HG03442 (cell line): ENCODE results near the gene LRP1.

Experiments used
- ATAC-seq: cut with Tn5 transposase; IDR thresholded peaks from one replicate; pipeline ENCODE4 v1.9.1; 2021; ENCODE audit warnings: mild to moderate bottlenecking, moderate library complexity; ENCODE audit not compliant: unreplicated experiment

Gene LRP1

GRCh38 chr12:57190037-57190436 is 61.8 kb downstream of the LRP1 start:
- ATAC-seq: no peak

GRCh38 chr12:57190821-57191220 is 62.5 kb downstream of the LRP1 start:
- no peak for ATAC-seq

DNA sequence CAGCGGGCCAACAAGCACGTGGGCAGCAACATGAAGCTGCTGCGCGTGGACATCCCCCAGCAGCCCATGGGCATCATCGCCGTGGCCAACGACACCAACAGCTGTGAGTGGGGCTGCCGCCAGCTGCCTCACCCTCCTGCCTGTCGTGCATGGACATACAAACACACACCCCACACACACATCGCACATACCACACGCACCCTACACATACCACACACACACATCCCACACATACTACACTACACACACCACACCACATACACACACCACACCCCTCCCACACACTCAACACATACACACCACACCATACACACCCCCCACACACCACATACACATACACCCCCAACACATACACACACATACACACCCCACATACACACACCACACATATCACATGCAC is 63.1 kb downstream of the LRP1 start:
- ATAC-seq: no peak

GRCh38 chr12:57192920-57193319 is 64.6 kb downstream of the LRP1 start:
- ATAC-seq: no peak

- no peak for ATAC-seq
These were observed 65.5 kb downstream of the LRP1 start for GRCh38 chr12:57193706-57194245.

DNA sequence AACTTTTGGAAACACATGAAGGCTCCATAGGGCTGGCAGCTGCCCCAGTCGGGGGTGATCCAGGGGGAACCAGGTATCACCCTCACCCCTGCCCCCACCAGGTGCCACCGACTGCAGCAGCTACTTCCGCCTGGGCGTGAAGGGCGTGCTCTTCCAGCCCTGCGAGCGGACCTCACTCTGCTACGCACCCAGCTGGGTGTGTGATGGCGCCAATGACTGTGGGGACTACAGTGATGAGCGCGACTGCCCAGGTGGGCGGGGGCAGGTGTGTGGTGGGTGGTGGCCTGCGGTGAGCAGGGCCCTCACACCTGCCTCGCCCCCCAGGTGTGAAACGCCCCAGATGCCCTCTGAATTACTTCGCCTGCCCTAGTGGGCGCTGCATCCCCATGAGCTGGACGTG is 66.0 kb downstream of the LRP1 start:
- no peak for ATAC-seq

DNA sequence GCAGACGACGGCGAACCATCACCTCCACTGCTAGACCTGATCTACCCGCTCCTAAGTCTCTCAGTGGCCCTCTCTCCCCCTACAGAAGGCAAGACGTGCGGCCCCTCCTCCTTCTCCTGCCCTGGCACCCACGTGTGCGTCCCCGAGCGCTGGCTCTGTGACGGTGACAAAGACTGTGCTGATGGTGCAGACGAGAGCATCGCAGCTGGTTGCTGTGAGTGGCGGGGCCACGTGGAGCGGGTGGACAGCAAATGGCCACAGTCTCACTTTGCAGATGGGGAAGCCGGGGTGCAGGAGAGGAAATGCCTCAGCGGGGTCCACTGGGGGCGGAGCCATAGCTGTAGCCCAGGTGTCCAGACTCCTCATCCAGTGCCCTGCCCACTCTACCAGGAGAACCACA is 66.9 kb downstream of the LRP1 start:
- ATAC-seq: no peak

GRCh38 chr12:57195611-57196371 is 67.5 kb downstream of the LRP1 start:
- no peak for ATAC-seq

DNA sequence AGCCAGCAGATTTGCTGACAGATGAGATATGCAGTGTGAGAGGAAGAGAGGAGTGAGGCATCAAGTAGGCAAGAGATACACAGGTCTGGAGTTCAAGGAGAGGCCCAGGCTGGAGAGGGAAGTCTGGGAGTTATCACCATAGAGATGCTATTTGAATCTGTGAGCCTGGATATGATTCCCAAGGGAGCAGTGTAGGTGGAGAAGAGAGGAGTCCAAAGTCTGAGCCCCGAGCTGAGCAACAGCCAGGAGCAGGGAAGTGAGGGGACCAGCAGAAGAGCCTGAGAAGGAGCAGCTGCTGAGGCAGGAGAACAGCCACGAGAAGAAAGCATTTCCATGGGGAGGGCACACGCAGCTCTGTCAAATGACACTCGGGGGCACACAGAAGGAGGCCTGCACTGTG is 68.2 kb downstream of the LRP1 start:
- ATAC-seq: no peak

GRCh38 chr12:57196956-57197355 is 68.7 kb downstream of the LRP1 start:
- ATAC-seq: no peak

GRCh38 chr12:57198329-57198728 is 70.0 kb downstream of the LRP1 start:
- no peak for ATAC-seq

- ATAC-seq: no peak
These were observed 70.9 kb downstream of the LRP1 start for GRCh38 chr12:57199191-57199590.

- ATAC-seq: no peak
These were observed 72.2 kb downstream of the LRP1 start for GRCh38 chr12:57200497-57200896.

DNA sequence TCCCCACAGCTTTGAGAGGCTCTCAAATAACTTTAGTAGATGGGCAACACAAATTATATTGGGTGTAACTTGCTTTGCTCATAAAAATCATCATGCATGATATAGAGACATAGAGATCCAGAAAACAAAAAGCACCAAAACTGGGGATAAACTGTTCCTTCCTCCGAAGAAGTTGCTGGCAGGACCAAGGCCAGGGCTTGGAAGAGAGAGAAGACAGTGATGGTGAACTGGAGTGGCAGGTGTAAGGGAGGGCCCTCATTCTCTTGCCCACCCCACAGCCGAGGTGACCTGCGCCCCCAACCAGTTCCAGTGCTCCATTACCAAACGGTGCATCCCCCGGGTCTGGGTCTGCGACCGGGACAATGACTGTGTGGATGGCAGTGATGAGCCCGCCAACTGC is 72.9 kb downstream of the LRP1 start:
- no peak for ATAC-seq

DNA sequence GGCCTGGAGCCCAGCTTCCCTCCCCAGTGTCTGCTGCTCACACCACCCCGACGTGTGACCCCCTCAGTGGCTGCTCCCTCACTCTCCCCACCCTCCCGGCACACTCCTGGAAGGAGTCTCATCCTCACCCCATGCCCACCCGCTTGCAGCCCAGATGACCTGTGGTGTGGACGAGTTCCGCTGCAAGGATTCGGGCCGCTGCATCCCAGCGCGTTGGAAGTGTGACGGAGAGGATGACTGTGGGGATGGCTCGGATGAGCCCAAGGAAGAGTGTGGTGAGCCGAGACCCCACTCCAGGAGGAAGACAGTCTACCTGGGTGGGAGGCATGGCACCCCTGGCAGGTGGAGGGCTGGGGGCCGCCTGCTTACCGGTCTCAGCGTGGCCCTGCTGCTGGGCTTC is 73.3 kb downstream of the LRP1 start:
- no peak for ATAC-seq

- ATAC-seq: no peak
These were observed 74.0 kb downstream of the LRP1 start for GRCh38 chr12:57202321-57202720.

DNA sequence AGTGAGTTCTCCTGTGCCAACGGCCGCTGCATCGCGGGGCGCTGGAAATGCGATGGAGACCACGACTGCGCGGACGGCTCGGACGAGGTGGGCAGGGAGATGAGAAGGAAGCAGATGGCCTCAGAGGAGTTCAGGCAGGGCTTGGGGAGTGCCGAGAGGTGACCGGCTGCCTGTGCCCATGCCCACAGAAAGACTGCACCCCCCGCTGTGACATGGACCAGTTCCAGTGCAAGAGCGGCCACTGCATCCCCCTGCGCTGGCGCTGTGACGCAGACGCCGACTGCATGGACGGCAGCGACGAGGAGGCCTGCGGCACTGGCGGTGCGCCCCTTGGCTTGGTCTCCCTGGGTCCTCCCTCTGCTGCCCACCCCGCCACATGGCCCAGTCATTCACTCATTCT is 74.9 kb downstream of the LRP1 start:
- no peak for ATAC-seq

GRCh38 chr12:57203791-57204190 is 75.5 kb downstream of the LRP1 start:
- no peak for ATAC-seq

- ATAC-seq: no peak
These were observed 76.2 kb downstream of the LRP1 start for GRCh38 chr12:57204454-57204853.

- ATAC-seq: no peak
These were observed 76.9 kb downstream of the LRP1 start for GRCh38 chr12:57205186-57205585.

DNA sequence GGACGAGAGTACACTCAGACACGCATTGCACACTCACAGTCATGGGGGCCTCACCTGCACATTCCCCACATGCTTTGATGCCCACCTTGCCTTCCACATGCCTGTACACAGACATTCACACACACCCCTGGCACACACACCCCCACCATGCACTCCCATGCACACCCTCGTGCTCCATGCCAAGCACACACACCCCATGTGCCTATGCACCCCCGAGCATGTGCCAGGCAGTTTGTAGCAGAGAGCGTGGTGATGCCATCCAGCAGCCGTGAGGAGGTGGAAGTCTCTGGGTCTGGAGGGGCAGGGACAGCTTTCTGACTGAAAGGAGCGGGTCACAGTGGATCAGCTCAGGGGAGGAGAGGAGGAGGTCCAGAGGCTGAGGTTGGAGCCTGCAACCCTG is 77.6 kb downstream of the LRP1 start:
- no peak for ATAC-seq

DNA sequence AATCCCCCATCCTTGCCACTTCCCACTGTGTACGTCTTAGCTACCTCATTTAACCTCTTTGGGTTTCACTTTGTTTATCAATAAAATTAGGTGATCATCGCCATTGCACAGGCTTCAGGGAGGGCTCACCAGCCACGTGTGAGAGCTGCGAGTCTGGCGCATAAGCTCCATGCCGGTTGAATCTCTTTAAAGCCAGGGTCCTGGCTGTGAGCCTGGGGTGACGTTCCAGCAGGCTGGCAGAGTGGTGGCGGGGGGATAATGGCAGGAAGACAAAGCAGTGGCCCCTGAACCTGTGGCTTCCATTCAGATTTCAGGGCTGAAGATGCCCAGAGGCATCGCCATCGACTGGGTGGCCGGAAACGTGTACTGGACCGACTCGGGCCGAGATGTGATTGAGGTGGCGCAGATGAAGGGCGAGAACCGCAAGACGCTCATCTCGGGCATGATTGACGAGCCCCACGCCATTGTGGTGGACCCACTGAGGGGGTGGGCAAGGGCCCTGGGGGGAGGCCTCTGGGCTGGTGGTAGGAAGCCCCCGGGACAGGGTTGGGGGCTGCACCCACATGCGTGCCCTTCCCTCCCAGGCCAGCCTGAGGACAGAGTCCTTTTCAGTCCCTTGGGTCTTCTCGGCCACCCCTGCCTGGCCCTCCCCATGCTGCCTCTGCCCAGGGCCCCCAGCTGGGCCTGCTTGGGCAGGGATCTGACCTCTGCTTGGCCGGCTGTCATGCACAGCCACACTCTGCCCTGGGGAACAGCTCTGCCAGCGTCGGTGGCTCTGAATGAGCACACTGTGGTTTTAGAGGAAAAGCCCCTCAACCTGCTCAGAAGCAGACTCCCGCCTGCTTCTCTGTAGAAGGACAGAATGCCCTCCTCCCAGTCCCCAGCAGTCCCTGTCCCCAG is 79.7 kb downstream of the LRP1 start:
- ATAC-seq: no peak
